A673 (cell line): Measurements from ENCODE around the gene SLIT1. TPM values are rescaled to one million over a fixed set of nuclear protein-coding genes. Genes with fewer than 3 reads are reported as not detected.

Source experiments
- BruUV-seq: library from RNA; stranded (reverse); fragments of 400-500 nt; replicated peaks from 2 replicates; lab custom pipeline; 2021; lab: Mats Ljungman, UMichigan
- CTCF ChIA-PET: fragments of 300-600 bp; sonication (Branson Sonifier 250); formaldehyde crosslinking; loops from one replicate; lab custom pipeline; 2022; ENCODE audit warnings: antibody characterized with exemption; lab: Charles Lee
- POLR2A ChIA-PET: fragments of 300-600 bp; sonication (Branson Sonifier 250); formaldehyde crosslinking; loops from one replicate; lab custom pipeline; 2022; ENCODE audit warnings: antibody characterized with exemption; ENCODE audit not compliant: low non-redundant PET; lab: Charles Lee
- DNase-seq: peaks from one replicate; pipeline ENCODE4 v3.0.0-alpha.2; 2015; ENCODE audit warnings: low spot score
- H3K27ac ChIP-seq: fragments of 200-600 bp; sonication (generic); 2 replicates; pipeline ENCODE4 v1.5.1; 2016; ENCODE audit warnings: mixed run types, low read depth, mild to moderate bottlenecking, mixed read lengths, antibody characterized with exemption, low read length; ENCODE audit not compliant: poor library complexity, severe bottlenecking
- H3K27me3 ChIP-seq: fragments of 200-600 bp; sonication (generic); replicated peaks from 2 replicates; pipeline ENCODE4 v1.6.1; 2017; ENCODE audit warnings: mixed run types, low read depth, mild to moderate bottlenecking, mixed read lengths, antibody characterized with exemption, low read length; ENCODE audit not compliant: insufficient read depth, poor library complexity
- H3K36me3 ChIP-seq: fragments of 200-600 bp; sonication (generic); 2 replicates; pipeline ENCODE4 v1.6.1; 2016; ENCODE audit warnings: mixed run types, mild to moderate bottlenecking, mixed read lengths, antibody characterized with exemption, low read length; ENCODE audit not compliant: insufficient read depth, poor library complexity, severe bottlenecking
- H3K4me1 ChIP-seq: fragments of 200-600 bp; sonication (generic); 2 replicates; pipeline ENCODE4 v1.6.1; 2017; ENCODE audit warnings: mixed run types, mild to moderate bottlenecking, mixed read lengths, antibody characterized with exemption, low read length; ENCODE audit not compliant: insufficient read depth, poor library complexity, severe bottlenecking
- H3K4me3 ChIP-seq: fragments of 200-600 bp; sonication (generic); 2 replicates; pipeline ENCODE4 v1.5.1; 2016; ENCODE audit warnings: low read depth, mixed run types, mild to moderate bottlenecking, mixed read lengths, low read length; ENCODE audit not compliant: poor library complexity, severe bottlenecking
- H3K9me3 ChIP-seq: fragments of 200-600 bp; sonication (generic); 2 replicates; pipeline ENCODE4 v1.6.1; 2016; ENCODE audit warnings: mixed run types, low read depth, mild to moderate bottlenecking, mixed read lengths, antibody characterized with exemption, low read length; ENCODE audit not compliant: poor library complexity, severe bottlenecking
- CTCF ChIP-seq: fragments of 300-800, 200-600 bp; sonication (generic); conservative IDR thresholded peaks from 2 replicates; pipeline ENCODE4 v1.5.1; 2017; ENCODE audit warnings: low read depth, mild to moderate bottlenecking, antibody characterized with exemption, low read length, moderate library complexity, mixed read lengths
- EZH2 ChIP-seq: fragments of 200-600 bp; sonication (generic); IDR thresholded peaks from 2 replicates; pipeline ENCODE4 v1.6.1; 2017; ENCODE audit warnings: borderline replicate concordance, low read depth, mild to moderate bottlenecking, mixed read lengths, antibody characterized with exemption, low read length; ENCODE audit not compliant: poor library complexity, severe bottlenecking
- intact Hi-C: fragments of 100-400 bp; cut with micrococcal nuclease; formaldehyde crosslinking; loops from one replicate; pipeline ENCODE4 v1.10.0; 2022; ENCODE audit not compliant: unreplicated experiment
- total RNA-seq: library from RNA; stranded (reverse); gene quantifications from 2 replicates; pipeline ENCODE4 v1.2.3, GENCODE V29; 2021

SLIT1 gene
- total RNA-seq, 1 experiment from 2014 or later = 0.43 TPM

- Histone ChIP-seq H3K9me3 (peaks cover 2% of the 10 kb centered on the region), H3K27ac (no peak overlapping the region), H3K4me3 (no peak overlapping the region), H3K36me3 (no peaks in the 10 kb centered on the region), H3K4me1 (no peaks in the 10 kb centered on the region), H3K27me3 (no peaks in the 10 kb centered on the region)
- DNase-seq = no peak
- intact Hi-C loops = no loop called here
- no TSS peak for BruUV-seq
- ChIA-PET POLR2A (no interaction called here), CTCF (no interaction called here)
- TF ChIP-seq CTCF (no peak), EZH2 (no peak)
Observed at GRCh38 chr10:97012470-97012869, 173.3 kb downstream of the SLIT1 start.

DNA sequence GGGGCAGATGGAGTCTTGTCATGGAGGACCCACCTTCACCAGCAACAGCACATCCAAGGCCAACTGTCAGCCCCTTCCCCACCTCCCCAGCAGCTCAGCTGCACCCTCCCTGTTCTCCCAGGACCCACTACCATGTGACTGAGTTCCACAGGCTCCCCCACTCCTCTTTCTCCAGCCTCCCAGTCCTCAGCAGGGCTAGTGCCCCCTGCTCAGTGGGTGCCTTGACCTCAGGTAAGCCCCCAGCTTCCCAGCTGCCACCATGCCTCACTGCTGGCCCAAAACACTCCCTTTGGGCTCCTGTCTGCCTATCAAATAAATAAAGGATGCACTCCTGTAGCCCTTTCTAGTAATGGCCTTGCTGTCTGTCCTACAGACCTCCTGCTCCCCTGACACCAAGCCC is 174.4 kb downstream of the SLIT1 start:
- no peaks in the 10 kb centered on the region for H3K36me3 ChIP-seq
- no TSS peak for BruUV-seq
- no peaks in the 10 kb centered on the region for H3K27me3 ChIP-seq
- no peaks in the 10 kb centered on the region for H3K4me1 ChIP-seq
- peaks cover 9% of the 10 kb centered on the region for H3K9me3 ChIP-seq
- TF ChIP-seq EZH2 (no peak), CTCF (no peak)
- intact Hi-C loops = no loop called here
- DNase-seq = no peak
- CTCF ChIA-PET = interaction anchor here (0.7 kb wide), 1 partner anchor 138 kb away, joined by 3 read pairs; no protein-coding TSS in a partner anchor
- no peak overlapping the region for H3K27ac ChIP-seq
- POLR2A ChIA-PET = no interaction called here
- H3K4me3 ChIP-seq = no peak overlapping the region

- Histone ChIP-seq H3K9me3 (peaks cover 9% of the 10 kb centered on the region), H3K27me3 (no peaks in the 10 kb centered on the region), H3K27ac (no peak overlapping the region), H3K36me3 (no peaks in the 10 kb centered on the region), H3K4me3 (no peak overlapping the region), H3K4me1 (no peaks in the 10 kb centered on the region)
- DNase-seq = no peak
- TF ChIP-seq CTCF (no peak), EZH2 (no peak)
- BruUV-seq = no TSS peak
- CTCF ChIA-PET = no interaction called here
- POLR2A ChIA-PET = no interaction called here
- intact Hi-C loops = no loop called here
Observed at GRCh38 chr10:97010695-97011206, 175.0 kb downstream of the SLIT1 start.
